Measurements from ENCODE around the gene NRARP.

DNA sequence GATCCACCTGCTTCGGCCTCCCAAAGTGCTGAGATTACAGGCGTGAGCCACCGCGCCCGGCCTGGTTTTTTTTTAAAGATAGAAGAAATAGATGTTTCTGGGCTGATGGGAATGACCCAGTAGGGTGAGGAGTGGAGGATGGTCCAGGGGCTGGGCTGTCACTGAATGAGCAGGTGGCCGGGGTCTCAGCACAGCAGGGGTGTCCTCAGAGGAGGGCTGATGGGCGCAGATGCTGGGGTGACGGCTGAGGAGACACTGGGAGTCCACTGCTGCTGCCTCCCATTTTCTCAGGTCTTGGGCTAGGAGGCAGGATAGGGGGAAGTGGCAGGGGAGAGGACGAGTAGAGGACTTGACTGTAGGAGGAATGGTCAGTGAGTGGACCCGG is 26.9 kb downstream of the NRARP start:
- TF ChIP-seq, protein P1, sequence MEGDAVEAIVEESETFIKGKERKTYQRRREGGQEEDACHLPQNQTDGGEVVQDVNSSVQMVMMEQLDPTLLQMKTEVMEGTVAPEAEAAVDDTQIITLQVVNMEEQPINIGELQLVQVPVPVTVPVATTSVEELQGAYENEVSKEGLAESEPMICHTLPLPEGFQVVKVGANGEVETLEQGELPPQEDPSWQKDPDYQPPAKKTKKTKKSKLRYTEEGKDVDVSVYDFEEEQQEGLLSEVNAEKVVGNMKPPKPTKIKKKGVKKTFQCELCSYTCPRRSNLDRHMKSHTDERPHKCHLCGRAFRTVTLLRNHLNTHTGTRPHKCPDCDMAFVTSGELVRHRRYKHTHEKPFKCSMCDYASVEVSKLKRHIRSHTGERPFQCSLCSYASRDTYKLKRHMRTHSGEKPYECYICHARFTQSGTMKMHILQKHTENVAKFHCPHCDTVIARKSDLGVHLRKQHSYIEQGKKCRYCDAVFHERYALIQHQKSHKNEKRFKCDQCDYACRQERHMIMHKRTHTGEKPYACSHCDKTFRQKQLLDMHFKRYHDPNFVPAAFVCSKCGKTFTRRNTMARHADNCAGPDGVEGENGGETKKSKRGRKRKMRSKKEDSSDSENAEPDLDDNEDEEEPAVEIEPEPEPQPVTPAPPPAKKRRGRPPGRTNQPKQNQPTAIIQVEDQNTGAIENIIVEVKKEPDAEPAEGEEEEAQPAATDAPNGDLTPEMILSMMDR (IDR thresholded peaks at IDR 0.05): no peak
- no peak for TF ChIP-seq EP300 (IDR thresholded peaks at IDR 0.05)

Data from tibial nerve (tissue), 4 donors.